Ovary (tissue), 3 donors: Measurements from ENCODE around the gene CALB2.
"Not testable (repeated sequence)": the region's sequence is repeated elsewhere in the genome, so short reads cannot be mapped to it uniquely, and the experiment has no call there.

Source experiments
- CTCF ChIP-seq, 3 donors: fragments of 450-650 bp in 2 of 3; fragments of 200-600 bp in 1 of 3; IDR thresholded peaks; one replicate each; pipeline versions ENCODE4 v1.5.1 to v1.8.0; 2016 to 2022; ENCODE audit warnings: antibody characterized with exemption in 3 of 3, mild to moderate bottlenecking in 1 of 3
- POLR2A ChIP-seq: fragments of 450-650 bp; IDR thresholded peaks from one replicate; pipeline ENCODE4 v1.6.1; 2017; ENCODE audit warnings: antibody characterized with exemption, mild to moderate bottlenecking, moderate library complexity
- donor health status: DM: no; HTN: no; CAD: no.

DNA sequence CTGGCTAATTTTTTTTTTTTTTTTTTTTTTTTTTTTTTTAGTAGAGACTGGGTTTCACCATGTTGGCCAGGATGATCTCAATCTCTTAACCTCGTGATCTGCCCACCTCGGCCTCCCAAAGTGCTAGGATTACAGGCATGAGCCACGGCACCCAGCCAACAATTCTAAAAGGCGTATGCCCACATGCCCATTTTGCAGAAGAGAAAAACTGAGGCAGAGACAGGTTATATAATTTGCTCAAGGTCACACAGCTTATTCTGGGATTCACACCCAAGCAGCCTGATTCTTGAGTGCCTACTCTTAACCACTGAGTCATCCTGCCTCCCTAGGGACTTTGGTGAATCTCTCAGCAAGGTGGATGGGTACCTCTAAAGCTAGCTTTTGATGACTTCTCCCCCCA is 1.6 kb upstream of the CALB2 start:
- not testable (repeated sequence) for TF ChIP-seq CTCF (IDR thresholded peaks at IDR 0.05); POLR2A
